Activated CD8-positive, alpha-beta memory T cell treated with anti-CD3 and anti-CD28 coated beads, Interleukin-2, amount 50 U/mL, for 48 hours (primary cell): ENCODE results near the gene MMP7.
"Not testable (repeated sequence)": the region's sequence is repeated elsewhere in the genome, so short reads cannot be mapped to it uniquely, and the experiment has no call there.

ENCODE experiments used
- DNase-seq: peaks from one replicate; pipeline ENCODE4 v3.0.0-alpha.2; 2020

MMP7 gene

GRCh38 chr11:102534261-102534872 lies 3.8 kb upstream of the MMP7 start:
- DNase-seq, result no peak

GRCh38 chr11:102528618-102529017 lies 1.9 kb downstream of the MMP7 start:
- DNase-seq, result no peak

DNA sequence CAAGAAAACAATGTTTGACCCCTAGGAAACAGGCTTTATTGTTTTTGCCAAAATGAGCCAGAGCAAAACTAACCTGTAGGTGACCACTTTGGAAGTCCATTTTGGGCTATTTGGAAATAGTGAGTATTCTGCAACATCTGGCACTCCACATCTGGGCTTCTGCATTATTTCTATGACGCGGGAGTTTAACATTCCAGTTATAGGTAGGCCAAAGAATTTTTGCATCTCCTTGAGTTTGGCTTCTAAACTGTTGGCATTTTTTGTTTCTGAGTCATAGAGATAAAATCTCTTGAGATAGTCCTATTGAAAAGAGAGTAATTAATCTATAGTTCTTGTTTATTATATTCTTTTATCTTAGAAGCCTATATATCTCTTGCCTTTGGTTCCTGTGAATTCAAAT lies 2.9 kb downstream of the MMP7 start:
- no peak for DNase-seq

DNA sequence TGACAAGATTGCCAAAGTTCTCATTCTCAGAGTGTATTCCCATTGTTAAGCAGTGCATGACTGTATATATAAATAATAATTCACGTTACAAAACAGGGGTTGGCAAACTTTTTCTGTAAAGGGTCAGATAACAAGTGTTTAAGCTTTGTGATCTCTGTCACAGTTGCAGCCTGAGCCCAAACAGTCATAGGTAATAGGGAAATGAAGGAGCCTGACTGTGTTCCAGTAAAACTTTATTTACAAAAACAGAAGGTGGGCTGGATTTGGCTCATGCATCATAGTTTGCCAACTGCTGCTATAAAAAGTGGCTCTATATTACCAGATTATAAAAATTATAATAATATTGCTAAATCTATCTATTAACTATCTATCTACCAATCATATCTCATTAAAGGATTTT lies 3.5 kb downstream of the MMP7 start:
- no peak for DNase-seq

DNA sequence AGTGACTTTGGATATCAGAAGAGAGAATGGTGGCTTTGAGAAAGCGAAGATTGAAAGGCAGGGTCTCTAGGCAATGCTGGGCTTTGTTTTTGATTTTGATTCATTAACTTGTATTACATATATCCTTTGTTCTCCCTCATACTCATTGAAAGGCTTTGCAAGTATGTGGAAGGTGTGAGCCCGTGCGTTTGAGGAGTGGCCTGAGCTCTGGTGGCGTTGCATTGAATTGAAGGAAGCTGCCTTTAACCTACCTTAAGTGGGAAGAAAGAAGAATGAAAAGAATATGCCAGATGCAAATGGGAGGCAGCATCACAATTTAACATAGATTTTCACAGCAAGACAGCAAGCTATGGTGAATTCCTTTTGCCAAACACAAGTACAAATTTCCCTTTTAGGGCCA lies 6.7 kb downstream of the MMP7 start:
- DNase-seq, result no peak

GRCh38 chr11:102523189-102523570 lies 7.4 kb downstream of the MMP7 start:
- DNase-seq, result no peak

DNA sequence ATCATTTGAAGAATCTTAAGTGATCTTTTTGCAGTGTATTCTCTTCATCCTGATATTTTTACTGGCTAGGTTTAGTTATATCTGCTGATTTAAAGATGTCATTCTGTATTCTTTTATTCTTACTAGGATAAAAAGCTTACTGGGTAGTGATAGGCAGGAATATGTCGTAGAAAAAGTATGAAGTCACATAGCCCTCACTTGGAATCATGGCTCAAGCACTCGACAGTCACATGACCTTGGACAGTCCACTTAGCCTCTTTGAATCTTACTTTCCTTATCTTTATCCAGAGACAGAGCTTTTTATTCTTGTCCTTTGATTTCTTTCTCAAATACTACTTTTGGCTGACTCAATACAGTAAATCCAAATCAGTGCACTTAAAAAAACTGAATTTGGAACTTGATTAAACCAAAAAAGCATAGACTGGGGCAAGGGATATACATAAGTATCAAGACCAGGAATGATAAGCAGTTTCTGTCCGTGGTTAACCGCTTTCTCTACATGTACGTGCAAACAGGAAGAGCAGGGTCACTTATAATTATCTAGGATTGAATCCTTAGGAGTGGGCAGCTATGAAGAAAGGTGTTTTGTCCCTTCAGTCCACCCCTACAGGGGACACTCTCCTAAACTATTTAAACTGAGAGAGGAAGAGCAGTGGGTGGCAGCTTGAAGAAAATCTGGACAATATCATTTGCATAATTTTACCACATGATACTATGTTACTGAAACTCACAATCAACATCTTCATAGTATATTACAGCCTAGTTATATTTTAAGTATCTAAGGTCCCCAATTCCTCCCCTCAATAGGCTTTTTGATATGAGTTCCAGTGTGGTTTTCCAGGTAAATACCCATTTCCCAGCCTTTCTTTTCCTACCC lies 8.0 kb downstream of the MMP7 start:
- DNase-seq, result no peak

- DNase-seq, result no peak
Observed at GRCh38 chr11:102521121-102521520, 9.4 kb downstream of the MMP7 start.

GRCh38 chr11:102520514-102520913 lies 10.0 kb downstream of the MMP7 start:
- DNase-seq, result no peak

DNA sequence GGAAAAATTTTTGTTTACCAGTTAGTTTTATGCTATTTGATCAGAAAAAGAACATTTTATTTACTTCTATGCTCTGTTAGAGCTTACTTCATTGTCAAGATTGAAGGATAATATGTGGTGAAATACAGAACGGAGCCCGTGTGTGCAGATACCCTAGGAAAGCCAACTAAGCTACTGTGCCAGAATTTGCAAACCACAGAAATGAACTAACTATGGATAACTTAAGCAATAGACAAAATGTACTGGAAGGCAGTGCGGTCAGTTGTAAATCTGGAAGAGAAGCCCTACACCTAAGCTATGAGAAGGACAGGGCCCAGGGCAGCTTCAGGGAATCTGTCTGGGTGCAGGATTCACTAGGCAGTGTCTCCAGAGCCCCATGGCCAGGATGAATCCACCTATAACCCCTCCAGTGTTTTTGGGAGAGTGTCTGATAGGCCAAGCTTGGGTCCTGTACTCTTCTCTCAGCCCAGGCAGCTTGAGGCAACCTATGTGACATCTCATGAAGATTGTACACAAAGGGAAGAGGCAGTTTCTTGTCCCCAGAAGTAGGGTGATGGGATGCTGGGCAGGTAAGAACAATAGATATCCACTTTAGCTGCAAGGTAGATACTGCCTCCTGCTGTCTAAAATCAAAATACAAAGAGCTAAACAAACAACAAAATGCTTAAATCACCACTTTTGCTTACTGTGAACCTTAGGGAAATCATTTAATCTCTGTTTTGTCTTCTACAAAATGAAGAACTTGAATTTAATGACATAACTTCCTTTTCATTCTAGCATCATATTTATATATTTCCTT lies 12.1 kb downstream of the MMP7 start:
- no peak for DNase-seq

GRCh38 chr11:102517670-102518069 lies 12.9 kb downstream of the MMP7 start:
- DNase-seq, result no peak

DNA sequence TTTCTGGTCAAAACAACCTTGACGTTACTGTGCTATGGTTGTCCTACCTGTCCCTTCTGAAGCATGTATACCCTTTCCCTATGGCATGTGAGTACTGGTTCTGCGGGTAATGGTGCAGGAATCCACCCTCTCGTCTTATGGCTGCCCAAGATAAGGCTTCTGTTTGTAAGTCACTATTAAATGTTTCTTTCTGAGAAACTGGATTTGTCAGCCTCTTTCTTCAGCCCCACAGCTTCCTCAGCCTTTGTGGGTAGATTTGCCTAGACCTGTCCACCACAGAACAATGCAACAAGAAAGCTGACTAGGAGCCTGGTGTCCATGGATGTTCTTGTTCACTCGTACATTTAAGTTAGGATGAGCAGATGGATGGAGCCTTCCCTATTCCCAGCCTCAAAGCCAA lies 14.4 kb downstream of the MMP7 start:
- no peak for DNase-seq

DNA sequence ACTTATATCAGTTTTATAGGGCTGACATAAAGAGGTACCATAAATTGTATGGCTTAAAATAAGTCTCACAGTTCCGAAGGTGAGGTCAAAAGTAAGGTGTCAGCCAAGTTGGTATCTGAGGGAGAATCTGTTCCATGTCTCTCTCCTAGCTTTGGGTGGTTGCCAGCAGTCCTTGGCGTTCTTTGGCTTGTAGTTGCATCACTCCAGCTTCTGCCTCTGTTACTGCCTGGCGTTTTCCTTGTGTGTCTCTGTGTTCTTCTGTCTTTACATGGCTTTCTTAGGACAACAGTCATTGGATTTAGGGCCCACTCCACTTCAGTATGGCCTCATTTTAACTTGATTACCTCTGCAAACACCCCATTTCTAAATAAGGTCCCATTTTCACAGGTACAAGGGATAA lies 16.7 kb downstream of the MMP7 start:
- no peak for DNase-seq

DNA sequence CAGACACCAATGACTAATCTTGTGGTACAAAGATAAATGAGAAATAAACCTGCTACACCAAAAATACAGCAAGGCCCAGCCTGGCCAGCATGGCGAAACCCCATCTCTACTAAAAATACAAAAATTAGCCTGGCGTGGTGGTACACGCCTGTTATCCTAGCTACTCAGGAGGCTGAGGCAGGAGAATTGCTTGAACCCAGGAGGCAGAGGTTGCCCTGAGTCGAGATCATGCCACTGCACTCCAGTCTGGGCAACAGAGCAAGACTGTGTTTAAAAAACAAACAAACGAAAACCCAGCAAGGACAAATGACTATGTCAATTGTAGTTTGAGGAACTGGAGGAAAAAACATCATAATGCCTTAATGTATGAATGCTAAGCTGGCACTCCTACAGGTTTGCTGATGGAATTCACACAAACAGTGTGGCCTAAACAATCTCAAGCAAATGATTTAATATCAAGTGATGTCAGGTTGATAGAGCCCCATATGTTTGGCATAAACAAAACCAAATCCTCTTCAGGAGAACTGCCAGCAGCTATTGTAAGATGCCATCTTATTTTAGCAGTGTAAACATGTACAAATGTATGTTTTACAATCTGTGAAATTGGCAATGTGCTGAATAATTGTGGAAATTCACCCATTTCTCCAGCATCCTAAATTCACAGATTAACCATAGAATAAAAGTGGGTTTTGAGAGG lies 20.0 kb downstream of the MMP7 start:
- no peak for DNase-seq

DNA sequence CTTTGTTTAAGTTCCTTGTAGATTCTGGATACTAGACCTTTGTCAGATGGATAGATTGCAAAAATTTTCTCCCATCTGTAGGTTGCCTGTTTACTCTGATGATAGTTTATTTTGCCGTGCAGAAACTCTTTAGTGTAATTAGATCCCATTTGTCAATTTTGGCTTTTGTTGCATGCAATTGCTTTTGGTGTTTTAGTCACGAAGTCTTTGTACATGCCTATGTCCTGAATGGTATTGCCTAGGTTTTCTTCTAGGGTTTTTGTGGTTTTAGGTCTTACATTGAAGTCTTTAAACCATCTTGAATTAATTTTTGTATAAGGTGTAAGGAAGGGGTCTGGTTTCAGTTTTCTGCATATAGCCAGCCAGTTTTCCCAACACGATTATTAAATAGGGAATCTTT lies 27.7 kb downstream of the MMP7 start:
- DNase-seq, result not testable (repeated sequence)

DNA sequence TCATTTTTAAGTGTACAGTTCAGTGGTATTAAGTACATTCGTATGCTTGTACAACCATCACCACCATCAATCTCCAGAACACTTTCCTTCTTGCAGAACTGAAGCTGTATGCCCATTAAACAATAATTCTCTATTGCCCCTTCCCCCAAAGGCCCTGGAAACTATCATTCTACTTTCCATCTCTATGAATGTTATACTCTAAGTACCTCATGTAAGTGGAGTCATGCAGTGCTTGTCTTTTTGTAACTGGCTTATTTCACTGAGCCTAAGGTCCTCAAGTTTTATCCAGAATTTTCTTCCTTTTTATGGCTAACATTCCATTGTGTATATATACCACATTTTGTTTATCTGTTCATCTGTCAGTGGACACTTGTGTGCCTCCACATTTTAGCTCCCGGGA lies 29.7 kb downstream of the MMP7 start:
- DNase-seq, result no peak

DNA sequence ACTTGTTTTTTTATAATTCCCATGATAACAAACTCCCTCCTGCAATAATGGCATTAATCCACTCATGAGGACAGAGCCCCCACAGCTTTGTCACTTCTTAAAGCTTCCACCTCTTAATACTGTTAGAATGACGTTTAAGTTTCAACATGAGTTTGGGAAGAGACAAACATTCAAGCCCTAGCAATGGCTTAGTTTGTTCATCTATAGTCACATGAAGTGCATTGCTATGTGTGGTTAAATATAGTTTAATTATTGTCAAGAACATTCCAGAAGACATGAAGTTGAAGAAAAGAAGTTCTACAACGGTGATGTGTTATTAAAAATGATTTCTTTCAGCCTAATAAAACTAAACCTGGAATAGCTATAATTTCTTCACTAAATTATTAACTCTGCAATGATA lies 30.6 kb downstream of the MMP7 start:
- DNase-seq, result no peak

GRCh38 chr11:102499151-102499550 lies 31.4 kb downstream of the MMP7 start:
- DNase-seq, result no peak

DNA sequence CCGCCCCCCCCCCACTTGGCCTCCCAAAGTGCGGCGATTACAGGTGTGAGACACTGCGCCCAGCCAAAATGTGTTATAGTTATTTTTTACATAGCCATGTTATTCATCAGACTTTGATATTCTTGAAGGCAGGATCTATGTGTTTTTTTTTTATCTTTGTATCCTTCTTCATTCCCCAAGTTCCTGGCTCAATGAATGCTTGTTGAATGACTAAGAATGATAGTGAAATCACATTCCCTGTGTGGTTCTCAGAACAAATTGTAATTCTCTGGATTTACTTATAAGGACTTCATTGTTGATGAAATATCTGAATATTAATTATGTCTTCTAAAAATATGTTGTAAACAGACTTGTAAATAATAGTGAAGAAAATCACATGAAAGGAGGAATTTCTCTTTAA lies 33.5 kb downstream of the MMP7 start:
- DNase-seq, result no peak

DNA sequence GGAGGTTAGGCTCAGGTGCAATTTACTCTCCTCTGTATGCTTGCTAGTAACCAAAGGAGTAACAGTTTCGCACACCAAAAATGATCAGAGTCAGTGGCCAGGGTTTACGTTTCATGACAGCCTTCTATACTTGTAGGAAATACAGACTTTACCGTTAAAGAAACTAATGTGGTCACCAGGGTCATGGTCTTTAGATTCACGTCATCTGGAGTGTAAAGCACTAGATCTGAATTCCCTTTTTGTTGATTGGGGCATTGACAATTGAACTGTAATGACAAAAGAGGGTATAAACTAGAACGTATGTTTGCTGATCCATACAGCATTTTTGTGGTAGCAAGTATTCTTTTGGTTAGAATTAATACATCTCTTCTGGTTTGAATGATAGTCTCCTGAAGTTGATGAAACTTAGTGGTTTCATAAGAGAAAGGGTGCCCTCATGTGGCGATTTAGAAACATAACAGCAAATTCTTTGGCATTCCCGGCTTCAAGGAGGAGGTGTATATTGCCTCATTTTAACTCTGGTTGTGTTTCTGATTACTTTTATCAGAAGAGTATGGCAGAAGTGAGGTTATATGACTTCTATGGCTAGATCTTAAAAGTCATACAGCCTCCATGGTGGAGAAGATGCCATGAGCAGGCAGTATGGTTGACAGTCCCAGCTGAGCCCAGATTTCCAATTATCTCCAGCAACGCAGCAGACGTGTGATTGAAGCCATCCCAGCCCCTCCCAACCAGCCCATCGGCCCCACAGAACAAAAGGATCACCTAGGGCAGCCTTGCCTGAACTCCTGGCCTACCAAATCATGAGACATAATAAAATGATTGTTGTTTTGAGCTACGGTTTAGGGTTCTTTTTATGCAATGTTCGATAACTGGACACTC lies 35.1 kb downstream of the MMP7 start:
- DNase-seq, result no peak

DNA sequence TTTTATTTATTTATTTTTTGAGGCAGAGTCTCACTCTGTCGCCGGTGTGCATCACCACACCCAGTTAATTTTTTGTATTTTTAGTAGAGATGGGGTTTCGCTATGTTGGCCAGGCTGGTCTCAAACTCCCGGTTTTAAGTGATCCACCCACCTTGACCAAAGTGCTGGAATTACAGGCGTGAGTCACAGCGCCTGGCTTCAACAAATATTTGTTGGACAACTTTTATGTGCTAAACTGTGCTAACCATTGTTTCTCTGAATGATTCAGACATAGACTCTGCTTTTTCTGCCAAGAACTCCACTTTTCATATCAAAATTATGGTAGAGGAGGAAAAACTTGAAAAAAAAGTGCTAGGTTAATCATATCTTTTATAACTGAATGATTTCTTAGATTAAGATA lies 36.3 kb downstream of the MMP7 start:
- no peak for DNase-seq

GRCh38 chr11:102493524-102493923 lies 37.0 kb downstream of the MMP7 start:
- DNase-seq, result no peak
